GM21737 (cell line): ENCODE data around the gene PSMD10.

Source experiments
- ATAC-seq: cut with Tn5 transposase; IDR thresholded peaks from one replicate; pipeline ENCODE4 v1.9.1; 2021; ENCODE audit warnings: mild to moderate bottlenecking, moderate library complexity; ENCODE audit not compliant: unreplicated experiment

The PSMD10 gene

DNA sequence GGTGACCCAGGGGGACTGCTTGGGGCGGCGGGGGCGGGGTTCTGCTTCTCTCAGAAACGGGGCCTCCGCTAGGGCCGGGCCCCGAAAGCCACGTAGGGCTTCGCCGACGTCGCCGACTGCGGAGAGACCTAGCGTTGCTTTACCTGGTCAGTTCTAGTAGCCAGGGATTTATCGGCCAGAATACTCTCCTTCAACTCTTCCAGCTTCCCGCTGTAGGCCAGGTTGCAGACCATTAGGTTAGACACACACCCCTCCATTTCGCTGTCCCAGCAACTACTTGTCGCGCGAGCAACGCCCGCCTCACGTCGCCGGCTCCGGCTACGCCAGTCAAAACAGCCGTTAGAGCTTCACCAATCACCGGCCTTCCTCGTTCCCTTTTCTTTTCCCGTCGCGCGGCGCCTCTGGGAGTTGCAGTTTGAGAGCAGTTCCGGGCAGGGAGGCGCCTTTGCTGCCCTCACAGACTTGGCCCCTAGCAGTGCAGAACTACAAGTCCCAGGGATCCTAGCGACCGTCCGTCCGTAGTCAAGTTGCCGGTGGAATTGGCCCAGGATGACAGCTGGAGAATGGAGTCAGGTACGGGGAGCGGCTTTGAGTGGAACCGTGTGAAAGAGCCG is at the start of gene PSMD10, which contains the start of gene ATG4A:
PSMD10 (minus strand) TSS at position 279 of the 614 bp plus-strand sequence; CDS start at position 257, 22 bp downstream.
ATG4A (plus strand) TSS at position 515 of the 614 bp plus-strand sequence; CDS start at position 564, 49 bp downstream.
- peak; percentile 96 for ATAC-seq

DNA sequence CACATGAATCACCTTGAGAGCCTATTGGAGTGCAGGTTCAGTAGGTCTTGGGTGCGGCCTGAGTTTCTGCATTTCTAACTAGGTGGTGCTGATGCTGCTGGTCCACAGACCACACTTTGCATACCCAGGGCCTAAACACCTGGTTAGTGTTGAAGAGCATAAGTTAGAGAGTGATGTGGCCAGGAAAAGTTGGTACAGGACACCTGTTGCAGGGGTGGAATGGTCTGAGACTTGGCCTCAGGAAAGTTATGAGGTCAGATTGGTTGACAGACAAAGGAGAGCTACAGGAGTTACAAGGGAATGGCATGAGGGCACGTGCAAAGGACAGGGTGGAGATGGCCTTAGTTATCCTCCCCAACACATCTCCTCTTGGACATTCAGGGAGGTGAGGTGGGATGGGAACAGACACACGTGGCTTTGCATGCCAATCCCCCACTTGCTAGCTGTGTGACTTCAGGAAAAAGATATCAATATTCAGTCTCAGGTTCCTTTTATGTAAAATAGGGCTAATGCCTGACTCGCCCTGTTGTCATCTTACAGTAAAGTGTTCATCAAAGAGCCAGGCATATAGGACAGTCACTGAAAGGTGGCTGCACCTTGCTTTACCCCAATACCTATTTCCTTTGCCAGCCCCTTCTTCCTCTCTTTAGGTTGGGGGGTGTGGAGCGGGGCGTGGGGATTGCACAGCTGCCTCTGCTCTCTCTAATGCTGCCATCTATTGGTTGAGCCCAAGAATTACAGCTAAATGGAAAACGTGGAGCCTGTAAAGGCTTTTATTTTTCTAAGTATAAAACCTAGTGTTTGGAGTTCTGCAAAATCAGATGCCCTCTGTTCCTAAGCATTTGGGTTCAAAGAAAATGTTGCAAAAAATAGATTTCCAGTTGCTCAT is 47.7 kb upstream of the PSMD10 start:
- ATAC-seq, result no peak

DNA sequence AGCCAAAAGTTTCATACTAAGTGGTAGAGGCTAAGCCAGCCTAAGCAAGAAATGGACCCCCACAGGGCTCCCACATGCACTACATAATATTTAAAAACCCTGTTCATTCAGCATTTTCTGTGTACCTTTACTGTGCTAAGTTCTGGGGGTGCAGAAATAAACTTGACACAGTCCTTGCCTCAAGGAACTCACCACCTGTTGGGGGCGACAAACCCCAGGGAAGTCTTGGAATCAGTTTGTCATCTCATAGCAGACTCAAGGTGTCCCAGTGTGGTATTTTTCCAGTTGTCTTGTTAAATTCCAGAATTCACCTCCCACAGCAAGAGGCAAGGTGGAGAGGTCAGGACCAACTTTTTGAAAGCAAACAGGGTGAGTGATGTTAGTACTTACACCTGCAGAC is 43.4 kb upstream of the PSMD10 start:
- no peak for ATAC-seq

GRCh38 chrX:108132876-108133275 is 41.5 kb upstream of the PSMD10 start:
- no peak for ATAC-seq

- no peak for ATAC-seq
Measured at GRCh38 chrX:108132034-108132433, 40.7 kb upstream of the PSMD10 start.

GRCh38 chrX:108131471-108131870 is 40.1 kb upstream of the PSMD10 start:
- no peak for ATAC-seq

GRCh38 chrX:108130889-108131288 is 39.5 kb upstream of the PSMD10 start:
- no peak for ATAC-seq

DNA sequence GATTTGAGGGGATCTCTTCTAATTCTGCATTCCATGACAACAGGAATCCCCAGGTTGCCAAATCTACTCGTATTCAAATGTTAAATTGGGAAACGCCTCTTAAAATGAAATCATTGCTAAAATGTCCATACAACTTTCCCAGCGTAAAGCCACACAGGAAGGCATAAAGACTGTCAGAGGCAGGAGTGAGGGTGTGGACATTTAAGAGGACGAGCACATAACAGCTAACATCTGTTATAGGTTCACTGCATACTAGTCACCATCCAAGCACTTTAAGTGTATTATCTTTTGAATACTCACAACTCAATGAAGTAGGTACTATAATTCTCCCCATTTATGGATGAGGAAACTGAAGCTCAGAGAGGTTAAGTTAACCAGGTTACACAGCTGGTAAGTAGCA is 35.8 kb upstream of the PSMD10 start:
- ATAC-seq, result no peak

DNA sequence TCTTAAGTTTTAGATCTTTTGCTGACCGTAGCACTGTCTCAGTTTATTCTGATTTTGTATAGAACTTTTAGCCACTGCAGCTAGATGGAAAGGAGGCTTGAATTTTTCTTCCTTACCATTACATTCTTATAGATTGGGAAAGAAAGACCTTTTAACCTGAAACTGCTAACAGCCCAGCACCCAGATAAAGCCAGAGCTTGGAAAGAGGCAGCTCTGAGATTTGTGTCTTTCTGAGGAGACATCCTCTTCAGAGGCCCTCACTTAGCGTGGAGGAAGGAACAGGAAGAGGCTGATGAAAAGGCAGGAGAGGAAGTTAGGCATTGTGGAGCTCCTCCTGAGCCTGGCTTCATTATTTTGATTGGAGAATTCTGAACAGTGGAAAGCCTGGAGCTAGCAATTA is 35.3 kb upstream of the PSMD10 start:
- ATAC-seq, result no peak

- no peak for ATAC-seq
Measured at GRCh38 chrX:108123591-108124366, 32.4 kb upstream of the PSMD10 start.

DNA sequence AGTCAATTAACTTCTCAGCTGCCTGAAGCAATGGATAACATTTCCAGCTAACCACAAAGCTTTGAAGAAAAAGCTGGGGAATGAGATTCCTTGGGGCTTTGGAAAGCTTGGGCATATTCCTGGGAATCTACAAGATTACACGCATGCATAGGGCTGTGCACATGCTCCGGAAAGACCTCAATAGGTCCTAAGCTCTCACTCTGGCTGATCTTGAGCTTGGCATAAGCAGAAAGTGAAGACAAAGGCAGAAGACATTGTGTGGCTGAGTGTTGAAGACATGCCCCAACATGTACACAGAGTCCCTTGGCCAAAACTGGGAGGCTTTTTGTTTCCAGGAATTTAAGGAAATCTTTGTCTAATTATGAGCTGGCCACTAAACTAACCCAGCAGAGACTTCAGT is 31.4 kb upstream of the PSMD10 start:
- no peak for ATAC-seq

GRCh38 chrX:108121291-108121690 is 29.9 kb upstream of the PSMD10 start:
- no peak for ATAC-seq

GRCh38 chrX:108117988-108118387 is 26.6 kb upstream of the PSMD10 start:
- ATAC-seq, result no peak

DNA sequence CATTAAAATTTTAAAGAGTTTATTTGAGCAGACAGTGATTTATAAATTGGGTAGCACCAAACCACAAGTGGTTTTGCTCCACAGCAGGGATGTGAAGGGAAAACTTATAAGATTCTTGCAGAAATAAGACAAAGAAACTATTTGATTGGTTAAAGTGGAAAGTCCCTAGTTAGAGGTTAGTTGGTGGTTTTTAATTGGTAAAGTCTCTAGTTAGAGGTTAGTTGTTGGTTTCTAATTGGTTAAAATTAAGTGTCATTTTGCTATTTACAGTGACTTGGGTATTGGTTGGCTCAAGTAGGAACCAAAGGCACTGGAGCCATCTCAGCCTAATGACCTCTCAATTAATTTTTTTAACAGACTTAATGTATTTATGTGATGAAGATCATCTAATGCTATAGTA is 23.2 kb upstream of the PSMD10 start:
- ATAC-seq, result no peak

- no peak for ATAC-seq
Measured at GRCh38 chrX:108105473-108105872, 14.1 kb upstream of the PSMD10 start.

DNA sequence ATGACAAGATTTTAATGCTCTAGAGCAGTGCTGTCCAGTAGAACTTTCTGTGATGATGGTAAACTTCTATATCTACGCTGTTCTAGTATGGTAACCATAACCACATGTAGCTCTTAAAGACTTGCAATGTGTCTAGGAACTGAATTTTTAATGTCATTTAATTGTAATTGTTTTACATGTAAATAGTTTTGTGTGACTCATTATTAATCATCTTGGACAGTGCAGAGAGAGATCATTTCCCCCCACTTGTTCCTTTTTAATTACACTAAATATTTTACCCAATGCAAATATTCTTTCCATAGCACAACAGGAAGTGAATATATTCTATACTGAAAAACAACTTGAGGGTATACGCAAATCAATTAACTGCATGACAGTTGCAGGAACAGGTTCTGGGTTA is 6.0 kb upstream of the PSMD10 start:
- ATAC-seq, result no peak

- ATAC-seq, result peak; percentile 39
Measured at GRCh38 chrX:108091878-108092291, 543 bp upstream of the PSMD10 start.

- peak; percentile 12 for ATAC-seq
Measured at GRCh38 chrX:108090491-108091263, 665 bp downstream of the PSMD10 start.

DNA sequence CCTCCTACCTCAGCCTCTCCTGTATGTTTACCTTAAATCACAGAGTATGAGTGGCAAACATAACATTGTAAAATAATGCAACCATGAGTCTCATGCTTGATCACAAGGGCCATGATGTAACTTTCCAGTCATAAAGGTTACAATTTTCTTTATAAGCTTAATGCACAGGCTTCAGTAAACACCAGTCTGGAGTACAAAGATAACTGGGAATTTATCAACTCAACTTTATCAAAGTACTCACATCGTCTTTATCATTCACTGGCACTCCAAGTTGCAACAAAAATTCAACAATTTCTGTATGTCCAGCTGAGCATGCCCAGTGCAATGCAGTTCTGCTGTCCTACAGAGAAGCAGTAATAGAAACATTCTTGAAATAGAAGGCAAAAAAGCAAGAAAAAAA is 2.8 kb downstream of the PSMD10 start:
- no peak for ATAC-seq

DNA sequence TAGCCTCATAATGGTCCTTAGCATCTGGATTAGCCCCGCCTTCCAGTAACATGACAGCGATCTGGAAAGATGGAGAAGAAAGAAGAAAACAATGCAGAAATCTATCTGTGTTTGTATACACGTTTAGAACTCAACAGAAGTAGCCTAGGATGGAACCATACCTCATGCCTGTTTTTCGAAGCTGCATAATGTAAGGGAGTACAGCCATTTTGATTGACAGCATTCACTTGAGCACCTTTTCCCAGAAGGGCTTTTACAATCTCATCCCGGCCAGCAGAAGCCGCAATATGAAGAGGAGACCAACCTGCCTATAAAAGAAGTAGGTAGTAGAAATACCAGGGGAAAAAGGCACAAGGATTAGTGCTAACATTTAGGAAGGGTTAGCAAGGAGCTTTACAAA is 3.5 kb downstream of the PSMD10 start:
- no peak for ATAC-seq

GRCh38 chrX:108081110-108081509 is 10.2 kb downstream of the PSMD10 start:
- ATAC-seq, result no peak
